ENCODE data around the gene MSH4.
"Not testable (repeated sequence)": the region's sequence is repeated elsewhere in the genome, so short reads cannot be mapped to it uniquely, and the experiment has no call there.

Gene MSH4

DNA sequence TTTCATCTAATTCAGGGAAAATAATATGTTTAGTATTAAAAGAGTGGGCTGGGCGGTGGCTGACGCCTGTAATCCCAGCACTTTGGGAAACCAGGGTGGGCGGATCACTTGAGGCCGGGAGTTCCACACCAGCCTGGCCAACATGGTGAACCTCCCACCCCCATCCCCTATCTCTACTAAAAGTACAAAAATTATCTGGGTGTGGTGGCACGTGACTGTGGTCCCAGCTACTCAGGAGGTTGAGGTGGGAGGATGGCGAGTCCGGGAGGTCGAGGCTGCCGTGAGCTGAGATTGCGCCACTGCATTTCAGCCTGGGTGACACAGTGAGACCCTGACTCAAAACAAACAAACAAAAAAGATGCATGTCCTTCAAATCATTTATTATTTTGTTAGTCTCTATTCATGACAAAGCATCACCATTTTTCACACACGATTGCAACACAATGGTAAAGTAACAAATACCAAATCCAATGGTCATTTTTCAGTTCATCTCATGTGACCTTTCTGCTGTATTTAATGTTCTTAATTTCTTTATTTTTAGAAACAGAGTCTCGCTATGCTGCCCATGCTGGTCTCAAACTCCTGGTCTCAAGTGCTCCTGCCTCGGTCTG, 1.0 kb downstream of the MSH4 start:
- no peak for DNase-seq

DNA sequence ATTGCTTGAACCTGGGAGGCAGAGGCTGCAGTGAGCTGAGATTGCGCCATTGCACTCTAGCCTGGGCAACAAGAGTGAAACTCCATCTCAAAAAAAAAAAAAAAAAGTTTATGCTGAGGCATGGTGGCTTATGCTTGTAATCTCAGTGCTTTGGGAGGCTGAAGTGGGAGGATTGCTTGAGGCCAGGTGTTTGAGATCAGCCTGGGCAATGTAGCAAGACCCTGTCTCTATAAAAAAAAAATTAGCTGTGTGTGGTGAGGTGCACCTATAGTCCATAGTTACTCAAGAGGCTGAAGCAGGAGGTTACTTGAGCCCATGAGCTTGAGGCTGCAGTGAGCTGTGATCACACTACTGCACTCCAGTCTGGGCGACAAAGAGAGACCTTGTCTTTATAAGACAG, 4.8 kb downstream of the MSH4 start:
- DNase-seq = not testable (repeated sequence)

DNA sequence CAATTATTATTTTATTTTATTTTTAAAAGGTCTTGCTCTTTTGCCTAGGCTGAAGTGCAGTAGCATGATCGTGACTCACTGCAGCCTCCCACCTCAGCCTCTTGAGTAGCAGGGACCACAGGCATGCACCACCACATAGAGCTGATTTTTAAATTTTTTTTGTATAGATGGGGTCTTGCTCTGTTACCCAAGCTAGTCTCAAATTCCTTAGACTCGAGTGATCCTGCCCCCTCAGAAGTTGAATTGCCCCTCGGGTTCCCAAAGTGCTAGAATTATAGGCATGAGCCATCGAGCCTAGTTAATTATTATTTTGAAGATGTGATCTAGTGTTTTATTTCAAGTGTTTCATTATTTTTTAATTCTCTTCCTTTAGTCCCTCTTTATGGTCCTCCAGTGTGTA, 12.2 kb downstream of the MSH4 start:
- no peak for DNase-seq

DNA sequence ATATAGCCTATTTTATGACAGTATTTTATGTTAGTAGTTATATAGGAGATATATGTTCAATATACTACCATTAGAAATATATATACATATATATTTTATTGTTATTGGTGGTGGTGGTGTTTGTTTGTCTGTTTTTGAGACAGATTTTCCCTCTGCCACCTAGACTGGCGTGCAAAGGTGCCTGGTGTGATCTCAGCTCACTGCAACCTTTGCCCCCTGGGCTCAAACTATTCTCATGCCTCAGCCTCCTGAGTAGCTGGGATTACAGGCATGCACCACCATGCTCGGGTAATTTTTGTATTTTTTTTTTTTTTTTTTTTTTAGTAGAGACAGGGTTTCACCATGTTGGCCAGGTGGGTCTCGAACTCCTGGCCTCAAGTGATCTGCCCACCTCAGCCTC, 13.4 kb downstream of the MSH4 start:
- DNase-seq = not testable (repeated sequence)

DNA sequence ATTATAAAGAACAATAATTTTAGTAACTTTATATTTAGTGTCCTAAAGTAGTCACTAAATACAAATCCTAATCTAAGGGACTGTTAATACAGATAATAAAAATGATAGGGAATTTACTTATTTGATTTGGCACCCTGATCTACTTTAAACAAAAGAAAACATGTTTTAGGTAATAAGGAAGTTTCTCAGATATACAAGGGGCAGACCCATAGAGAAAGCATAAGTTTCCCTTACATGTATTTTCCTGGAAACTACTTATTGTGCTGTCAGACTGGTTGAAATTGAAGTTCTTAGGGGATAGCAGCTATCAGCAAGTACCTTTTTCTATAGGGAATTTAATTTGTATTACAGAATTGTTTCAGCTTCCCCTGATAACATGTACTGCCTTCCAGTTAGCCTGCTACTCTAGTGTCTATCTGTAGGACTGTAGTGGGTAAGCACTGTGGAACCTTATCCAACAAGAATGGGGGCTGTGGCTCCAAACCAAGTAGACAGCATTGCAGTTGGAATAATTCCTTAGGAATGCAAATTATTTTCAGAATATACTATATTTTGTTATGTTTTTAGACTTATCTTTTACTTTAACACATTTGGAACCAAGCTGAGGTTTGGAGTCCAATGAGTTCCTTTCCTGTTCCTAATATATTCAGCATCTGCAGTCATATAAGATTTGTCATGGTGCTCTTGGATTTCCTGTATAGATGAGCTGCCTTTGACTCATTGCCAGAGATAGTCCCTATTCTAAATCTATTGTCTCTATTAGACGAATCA, 14.7 kb downstream of the MSH4 start:
- peak; percentile 62 for DNase-seq

DNA sequence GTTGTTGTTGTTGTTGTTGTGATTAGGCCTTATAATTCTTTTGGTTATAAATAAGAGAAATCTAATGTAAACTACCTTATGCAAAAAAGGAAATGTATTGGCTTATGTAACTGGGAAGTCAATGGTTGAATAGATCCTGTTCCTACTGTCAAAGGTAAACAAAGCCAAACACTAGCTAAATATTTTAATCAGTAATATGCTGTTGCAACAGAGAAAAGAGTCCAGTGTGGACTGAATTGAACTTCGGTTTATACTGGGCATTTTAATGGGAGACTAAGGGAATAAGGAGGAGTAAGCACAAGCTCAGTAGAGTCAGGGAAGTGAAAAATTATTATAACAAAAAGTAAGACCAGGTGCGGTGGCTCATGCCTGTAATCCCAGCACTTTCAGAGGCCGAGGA, 15.4 kb downstream of the MSH4 start:
- no peak for DNase-seq

DNA sequence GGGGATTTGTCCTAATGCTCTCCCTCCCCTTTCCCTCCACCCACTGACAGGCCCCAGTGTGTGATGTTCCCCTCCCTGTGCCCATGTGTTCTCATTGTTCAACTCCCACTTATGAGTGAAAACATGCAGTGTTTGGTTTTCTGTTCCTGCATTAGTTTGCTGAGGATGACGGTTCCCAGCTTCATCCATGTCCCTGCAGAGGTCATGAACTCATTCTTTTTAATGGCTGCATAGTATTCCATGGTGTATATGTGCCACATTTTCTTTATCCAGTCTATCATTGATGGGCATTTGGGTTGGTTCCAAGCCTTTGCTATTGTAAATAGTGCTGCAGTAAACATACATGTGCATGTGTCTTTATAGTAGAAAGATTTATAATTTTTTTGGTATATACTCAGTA, 26.9 kb downstream of the MSH4 start:
- not testable (repeated sequence) for DNase-seq

DNA sequence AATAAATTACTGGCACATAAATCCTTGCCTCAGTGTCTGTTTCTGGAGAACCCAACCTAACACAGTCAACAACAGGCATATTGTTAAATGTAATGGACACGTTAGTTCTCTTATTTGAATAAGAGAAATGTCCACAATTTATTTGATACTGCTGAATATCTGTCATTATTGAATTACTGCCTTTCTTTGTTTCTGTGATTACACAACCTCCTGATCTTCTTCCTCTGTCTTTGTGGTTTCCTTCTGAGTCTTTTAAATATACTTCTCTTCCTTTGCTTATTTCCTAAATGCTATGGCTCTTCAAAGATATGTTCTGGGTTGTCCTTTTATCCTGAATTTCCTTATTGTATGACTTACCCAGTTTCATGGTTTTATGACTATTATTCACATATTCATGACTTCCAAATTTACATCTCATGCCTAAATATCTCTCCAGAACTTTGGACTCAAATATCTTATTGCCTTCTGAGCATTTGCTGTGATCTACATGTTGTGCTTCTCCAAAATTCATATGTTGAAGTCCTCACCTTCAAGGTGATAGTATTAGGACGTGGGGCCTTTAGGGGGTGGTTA, 39.9 kb downstream of the MSH4 start:
- DNase-seq = no peak

DNA sequence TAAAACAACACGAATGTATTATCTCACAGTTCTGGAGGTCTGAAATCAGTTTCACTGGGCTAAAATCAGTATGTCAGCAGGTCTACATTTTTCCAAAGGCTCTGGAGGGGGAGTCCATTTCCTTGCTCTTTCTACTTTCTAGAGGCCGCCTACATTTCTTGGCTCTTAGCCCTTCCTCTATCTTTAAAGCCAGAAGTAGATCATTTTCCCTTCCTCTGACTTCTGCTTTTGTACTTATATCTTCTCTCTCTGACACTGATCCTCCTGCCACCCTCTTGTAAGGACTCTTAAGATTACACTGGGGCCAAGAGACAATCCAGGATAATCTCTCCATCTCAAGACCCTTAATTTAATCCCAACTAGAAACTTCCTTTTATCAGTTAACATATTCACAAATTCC, 41.4 kb downstream of the MSH4 start:
- DNase-seq = no peak

DNA sequence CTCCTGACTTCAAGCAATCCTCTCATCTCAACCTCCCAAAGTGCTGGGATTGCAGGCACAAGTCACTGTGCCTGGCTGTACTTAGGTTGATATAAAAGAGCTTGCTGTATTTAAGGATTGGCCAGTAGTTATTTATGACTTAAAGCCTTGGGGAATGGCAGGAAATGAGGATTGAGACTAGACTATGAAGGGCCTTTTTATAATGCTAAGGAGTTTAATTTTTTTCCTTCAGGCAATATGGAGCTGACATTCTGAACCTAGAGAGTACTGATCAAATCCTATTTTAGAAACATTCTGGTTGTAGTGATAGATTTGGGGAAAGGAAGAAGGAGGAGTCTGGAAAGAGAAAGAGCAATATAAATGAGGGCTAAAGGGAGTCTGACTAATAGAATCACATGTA, 44.7 kb downstream of the MSH4 start:
- DNase-seq = no peak

DNA sequence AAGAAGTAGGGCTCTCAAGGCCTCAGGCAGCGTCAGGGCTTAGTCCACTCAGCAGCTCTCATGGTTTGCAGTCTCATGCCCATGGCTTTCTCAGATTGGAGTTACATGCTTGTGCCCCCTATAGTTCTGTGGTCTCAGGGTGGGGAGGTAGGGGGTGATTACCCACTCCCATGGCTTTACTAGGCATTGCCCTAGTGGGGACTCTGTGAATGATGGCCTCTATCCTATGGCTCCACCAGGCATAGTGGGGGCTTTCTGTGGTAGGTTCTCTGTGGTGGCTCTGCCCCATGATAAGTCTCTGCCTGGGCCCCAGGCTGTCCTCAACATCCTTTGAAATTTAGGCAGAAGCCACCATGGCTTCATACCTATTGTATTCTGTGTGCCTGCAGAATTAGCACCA, 48.9 kb downstream of the MSH4 start:
- DNase-seq = no peak

DNA sequence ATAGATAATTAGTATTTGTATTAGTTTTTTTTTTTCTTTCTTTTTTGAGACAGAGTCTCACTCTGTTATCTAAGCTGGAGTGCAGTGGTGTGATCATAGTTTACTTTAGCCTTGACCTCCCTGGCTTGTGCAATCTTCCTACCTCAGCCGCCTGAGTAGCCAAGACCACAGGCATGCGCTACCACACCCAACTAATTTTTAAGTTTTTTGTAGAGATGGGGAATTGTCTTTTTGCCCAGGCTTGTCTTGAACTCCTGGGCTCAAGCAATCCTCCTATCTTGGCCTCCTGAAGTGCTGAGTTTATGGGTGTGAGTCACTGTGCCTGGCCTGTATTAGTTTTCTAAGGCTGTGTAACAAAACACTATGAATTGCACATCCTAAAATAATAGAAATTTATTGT, 58.3 kb downstream of the MSH4 start:
- DNase-seq = peak; percentile 56

DNA sequence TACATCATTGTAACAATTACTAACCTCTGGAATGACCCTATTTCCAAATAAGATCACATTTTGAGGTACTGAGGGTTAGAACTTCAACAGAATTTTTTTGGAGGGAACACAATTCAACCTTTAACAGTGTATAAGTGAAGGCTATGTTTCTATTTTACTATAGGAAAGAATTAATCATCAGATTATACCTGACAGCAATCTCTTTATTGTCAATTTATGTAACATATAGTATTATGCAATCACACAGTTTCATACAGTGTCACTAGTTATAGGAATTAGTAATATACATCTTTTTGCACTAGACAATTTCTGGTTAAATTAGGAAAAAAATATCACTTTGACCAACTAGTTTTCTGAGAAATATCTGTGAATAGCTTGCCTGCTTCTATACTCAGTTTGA, 59.1 kb downstream of the MSH4 start:
- no peak for DNase-seq

DNA sequence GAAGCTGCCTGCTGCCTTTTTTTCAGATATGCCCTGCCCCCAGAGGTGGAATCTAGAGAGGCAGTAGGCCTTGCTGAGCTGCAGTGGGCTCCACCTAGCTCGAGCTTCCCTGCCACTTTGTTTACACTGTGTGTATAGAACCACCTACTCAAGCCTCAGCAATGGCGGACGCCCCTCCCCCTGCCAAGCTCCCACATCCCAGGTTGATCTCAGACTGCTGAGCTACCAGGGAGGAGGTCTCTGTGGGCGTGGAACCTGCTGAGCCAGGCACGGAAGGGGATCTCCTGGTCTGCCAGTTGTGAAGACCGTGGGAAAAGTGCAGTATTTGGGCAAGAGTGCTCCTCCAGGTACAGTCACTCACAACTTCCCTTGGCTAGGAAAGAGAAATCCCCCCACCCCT, 65.1 kb downstream of the MSH4 start:
- no peak for DNase-seq

DNA sequence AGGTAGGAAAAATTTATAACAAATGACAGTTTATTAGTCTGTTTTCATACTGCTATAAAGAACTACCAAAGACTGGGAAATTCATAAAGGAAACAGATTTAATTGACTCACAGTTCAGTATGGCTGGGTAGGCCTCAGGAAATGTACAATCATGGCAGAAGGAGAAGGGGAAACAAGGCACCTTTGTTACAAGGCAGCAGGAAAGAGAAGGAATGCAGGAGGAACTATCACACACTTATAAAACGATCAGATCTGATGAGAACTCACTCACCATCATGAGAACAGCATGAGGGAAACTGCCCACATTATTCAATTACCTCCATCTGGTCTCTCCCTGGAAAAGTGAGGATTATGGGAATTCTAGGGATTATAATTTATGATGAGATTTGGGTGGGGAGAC, 74.3 kb downstream of the MSH4 start:
- no peak for DNase-seq

DNA sequence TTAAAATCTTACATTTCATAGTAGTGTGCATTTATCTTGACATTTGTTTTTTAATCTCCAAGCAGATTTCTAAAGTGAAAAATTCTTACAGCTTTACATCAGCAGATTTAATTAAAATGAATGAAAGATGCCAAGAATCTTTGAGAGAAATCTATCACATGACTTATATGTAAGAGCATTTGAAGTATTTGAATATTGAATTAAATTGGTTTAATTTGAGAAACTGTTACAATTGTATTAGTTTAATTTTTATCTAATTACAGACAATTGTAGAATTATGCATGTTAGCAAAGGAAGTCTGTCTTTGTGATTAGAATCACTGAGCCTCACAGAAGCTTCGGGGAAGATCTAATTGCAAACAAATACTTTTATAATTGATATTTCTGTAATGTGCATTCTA, 83.3 kb downstream of the MSH4 start:
- DNase-seq = no peak

DNA sequence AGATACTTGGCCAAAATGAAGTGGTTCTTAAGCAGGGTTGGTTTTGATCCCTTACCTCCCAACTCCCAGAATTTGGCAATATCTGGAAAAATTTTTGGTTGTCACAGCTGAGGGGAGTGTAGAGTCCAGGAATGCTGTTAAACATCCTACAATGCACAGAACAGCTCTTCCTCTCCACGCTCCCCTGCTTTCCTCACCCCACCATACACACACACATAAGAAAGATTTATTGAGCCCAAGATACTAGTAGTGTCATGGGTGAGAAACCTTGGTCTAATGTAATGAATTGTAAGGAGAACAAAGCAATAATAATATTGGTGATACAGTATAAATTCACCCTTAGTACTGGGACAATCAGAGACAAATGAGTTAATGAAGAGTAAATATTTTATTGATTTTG, 87.8 kb downstream of the MSH4 start:
- DNase-seq = no peak

DNA sequence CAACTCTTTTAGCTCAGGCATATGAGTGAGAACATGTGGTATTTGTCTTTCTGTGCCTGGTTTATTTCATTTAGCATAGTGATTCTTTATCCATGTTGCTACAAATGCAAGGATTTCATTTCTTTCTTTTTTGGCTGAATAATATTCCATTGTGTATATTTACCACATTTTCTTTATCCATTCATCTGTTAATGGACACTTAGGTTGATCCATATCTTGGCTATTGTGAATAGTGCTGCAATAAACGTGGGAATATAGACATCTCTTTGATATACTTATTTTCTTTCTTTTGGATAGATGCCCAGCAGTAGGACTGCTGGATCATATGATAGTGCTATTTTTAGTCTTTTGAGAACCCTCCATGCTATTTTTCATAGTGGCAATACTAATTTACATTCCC, 104.7 kb downstream of the MSH4 start:
- DNase-seq = no peak

DNA sequence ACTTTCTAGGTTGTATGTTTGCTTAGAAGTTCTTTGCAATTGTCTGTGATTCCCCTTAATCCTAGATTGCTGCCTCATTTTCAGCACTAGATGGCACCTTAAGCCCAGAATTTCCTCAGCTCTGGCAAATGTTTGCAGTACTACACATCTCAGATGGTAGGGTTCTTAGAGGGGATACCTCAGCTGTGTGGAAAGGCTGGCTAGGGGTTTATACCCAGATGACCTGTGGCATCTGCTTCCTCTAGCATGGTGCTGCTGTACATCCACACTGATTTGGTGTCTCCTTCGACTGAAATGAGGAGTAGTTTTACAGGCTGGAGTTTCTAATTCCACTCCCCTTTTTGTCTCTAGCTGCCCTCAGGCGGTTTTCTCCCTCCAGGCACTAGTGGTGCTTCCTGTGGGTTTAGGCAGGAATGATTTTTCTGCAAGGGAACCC, 112.1 kb downstream of the MSH4 start:
- peak; percentile 59 for DNase-seq

DNA sequence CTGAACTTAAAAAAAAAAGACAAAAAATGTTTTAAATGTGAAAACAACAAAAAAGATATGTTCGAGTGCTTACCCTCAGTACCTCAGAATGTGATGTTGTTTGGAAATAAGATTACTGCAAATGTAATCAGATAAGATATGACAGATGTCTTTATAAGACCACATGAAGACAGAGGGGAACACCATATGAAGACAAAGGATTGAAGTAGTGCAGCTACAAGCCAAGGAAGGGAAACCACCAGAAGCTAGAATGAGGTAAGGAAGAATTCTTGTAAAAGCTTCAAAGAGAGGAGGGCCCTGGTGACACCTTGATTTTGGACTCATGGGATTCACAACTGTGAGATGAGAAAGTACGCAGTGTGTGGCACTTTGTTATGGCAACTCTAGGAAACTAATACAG, 120.2 kb downstream of the MSH4 start:
- no peak for DNase-seq

DNA sequence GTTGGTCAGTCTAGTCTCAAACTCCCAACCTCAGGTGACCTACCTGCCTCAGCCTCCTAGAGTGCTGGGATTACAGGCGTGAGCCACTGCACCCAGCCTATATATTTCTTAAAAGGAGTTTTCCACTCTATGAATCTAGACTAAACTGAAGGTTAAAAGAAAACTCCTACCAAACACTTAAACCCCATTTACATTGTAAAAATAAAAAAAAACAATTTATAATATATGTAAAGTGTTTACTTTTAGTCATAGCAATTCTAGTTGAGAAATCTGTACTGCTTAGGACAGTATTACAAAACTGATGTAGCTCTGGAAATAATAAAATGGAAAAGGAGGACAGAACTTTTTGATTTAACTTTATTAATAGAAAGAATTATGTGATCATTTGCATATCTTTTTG, 126.0 kb downstream of the MSH4 start:
- no peak for DNase-seq

DNA sequence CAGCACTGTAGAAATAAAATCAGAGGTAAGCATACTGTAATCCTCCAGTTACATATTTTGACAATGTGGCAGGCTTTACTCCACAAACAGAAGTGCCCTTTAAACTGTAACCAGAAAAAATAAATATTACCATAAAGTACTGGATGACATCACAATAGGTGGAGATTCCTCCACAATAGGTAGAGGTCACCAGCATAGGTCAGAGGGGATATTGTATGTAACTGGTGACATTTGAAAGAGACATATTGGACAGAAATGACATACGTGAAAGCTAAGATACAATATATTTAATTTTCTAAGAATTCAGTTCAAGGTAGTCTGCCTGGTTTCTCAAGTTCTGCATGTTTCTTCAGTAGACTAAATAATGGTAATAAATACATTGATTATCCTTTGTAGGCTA, 135.6 kb downstream of the MSH4 start, which contains the start of gene ASB17:
ASB17 (minus strand) TSS at position 101 of the 400 bp plus-strand sequence. CDS start 113 bp downstream, outside the sequence.
- no peak for DNase-seq

DNA sequence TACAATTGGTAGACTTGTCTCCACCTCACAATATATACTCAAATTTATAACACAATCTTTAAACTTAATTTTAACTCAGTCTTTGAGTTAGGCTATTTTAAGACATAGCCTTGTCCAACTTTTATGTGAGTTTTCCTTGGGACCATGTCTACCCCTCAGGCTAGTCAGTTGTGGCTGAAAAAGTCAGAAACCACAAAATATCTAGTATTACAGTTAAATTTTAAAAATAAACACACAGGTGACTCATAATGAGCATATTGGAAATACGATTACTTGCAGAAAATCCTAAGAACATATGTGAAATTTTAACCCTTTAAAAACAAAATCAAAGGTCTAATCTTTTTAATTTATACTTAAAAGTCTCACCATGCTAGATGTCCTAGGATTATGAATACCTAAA, 140.4 kb downstream of the MSH4 start:
- peak; percentile 78 for DNase-seq

DNA sequence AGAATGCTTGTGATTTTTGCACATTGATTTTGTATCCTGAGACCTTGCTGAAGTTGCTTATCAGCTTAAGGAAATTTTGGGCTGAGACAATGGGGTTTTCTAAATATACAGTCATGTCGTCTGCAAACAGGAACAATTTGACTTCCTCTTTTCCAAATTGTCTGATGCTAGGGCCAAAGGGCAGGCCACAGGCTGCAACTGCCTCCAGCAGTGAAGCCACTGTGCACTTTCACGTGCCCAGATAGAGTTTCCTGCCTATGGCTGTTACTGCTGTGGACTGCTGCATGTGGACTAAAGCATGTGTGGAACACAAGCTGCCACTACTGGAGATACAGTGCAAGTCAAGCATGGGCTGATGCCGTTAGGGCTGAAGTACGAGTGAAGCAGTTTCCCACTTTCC, 146.4 kb downstream of the MSH4 start:
- DNase-seq = not testable (repeated sequence)
